SK-N-SH treated with all-trans-retinoic acid at 6 μM for 48 hours (cell line): ENCODE results near the gene SORL1.

Source experiments
- ARNTL ChIP-seq: fragments of 450-650 bp; formaldehyde crosslinking; IDR thresholded peaks from 2 replicates; pipeline ENCODE4 v1.5.0; 2020; ENCODE audit warnings: low read depth, mild to moderate bottlenecking, moderate library complexity, borderline replicate concordance
- BACH2 ChIP-seq: fragments of 250-450 bp; sonication (Bioruptor Pico); IDR thresholded peaks from 2 replicates; pipeline ENCODE4 v1.9.0; 2021; ENCODE audit warnings: mild to moderate bottlenecking, borderline replicate concordance
- ESRRG ChIP-seq: fragments of 250-450 bp; sonication (Bioruptor Pico); IDR thresholded peaks from 2 replicates; pipeline ENCODE4 v1.6.1; 2021; ENCODE audit warnings: mild to moderate bottlenecking
- GLIS3 ChIP-seq: fragments of 250-450 bp; sonication (Bioruptor Pico); IDR thresholded peaks from 2 replicates; pipeline ENCODE4 v1.5.0; 2020; ENCODE audit warnings: mild to moderate bottlenecking, moderate library complexity
- ISL1 ChIP-seq: fragments of 250-450 bp; sonication (Bioruptor Pico); IDR thresholded peaks from 2 replicates; pipeline ENCODE4 v2.1.2; 2022; ENCODE audit warnings: mild to moderate bottlenecking, moderate library complexity
- RARB ChIP-seq: fragments of 250-450 bp; sonication (Bioruptor Pico); IDR thresholded peaks from 2 replicates; pipeline ENCODE4 v1.8.0; 2021; ENCODE audit warnings: mild to moderate bottlenecking, moderate library complexity
- TOX ChIP-seq: fragments of 250-450 bp; sonication (Bioruptor Pico); IDR thresholded peaks from 2 replicates; pipeline ENCODE4 v1.8.0; 2021; ENCODE audit warnings: mild to moderate bottlenecking, moderate library complexity, borderline replicate concordance
- ZFP3 ChIP-seq: fragments of 250-450 bp; sonication (Bioruptor Pico); IDR thresholded peaks from 2 replicates; pipeline ENCODE4 v1.5.0; 2020; ENCODE audit warnings: mild to moderate bottlenecking, moderate library complexity
- ZFP30 ChIP-seq: fragments of 450-650 bp; formaldehyde crosslinking; IDR thresholded peaks from 2 replicates; pipeline ENCODE4 v1.5.0; 2022; ENCODE audit warnings: mild to moderate bottlenecking, moderate library complexity
- ZNF565 ChIP-seq: fragments of 450-650 bp; formaldehyde crosslinking; conservative IDR thresholded peaks from 2 replicates; pipeline ENCODE4 v1.5.0; 2020; ENCODE audit warnings: low read depth, mild to moderate bottlenecking, moderate library complexity
- TF ChIP-seq, protein P1 (sequence below): fragments of 250-450 bp; sonication (Bioruptor Pico); IDR thresholded peaks from 2 replicates; pipeline ENCODE4 v1.8.0; 2021; ENCODE audit warnings: low read depth, mild to moderate bottlenecking, moderate library complexity, borderline replicate concordance
- TF ChIP-seq, protein P2 (sequence below): fragments of 250-450 bp; sonication (Bioruptor Pico); IDR thresholded peaks from 2 replicates; pipeline ENCODE4 v1.8.0; 2020; ENCODE audit warnings: mild to moderate bottlenecking, moderate library complexity, borderline replicate concordance
- TF ChIP-seq, protein P3 (sequence below): fragments of 250-450 bp; sonication (Bioruptor Pico); IDR thresholded peaks from 2 replicates; pipeline ENCODE4 v1.5.0; 2020; ENCODE audit warnings: mild to moderate bottlenecking, moderate library complexity

DNA sequence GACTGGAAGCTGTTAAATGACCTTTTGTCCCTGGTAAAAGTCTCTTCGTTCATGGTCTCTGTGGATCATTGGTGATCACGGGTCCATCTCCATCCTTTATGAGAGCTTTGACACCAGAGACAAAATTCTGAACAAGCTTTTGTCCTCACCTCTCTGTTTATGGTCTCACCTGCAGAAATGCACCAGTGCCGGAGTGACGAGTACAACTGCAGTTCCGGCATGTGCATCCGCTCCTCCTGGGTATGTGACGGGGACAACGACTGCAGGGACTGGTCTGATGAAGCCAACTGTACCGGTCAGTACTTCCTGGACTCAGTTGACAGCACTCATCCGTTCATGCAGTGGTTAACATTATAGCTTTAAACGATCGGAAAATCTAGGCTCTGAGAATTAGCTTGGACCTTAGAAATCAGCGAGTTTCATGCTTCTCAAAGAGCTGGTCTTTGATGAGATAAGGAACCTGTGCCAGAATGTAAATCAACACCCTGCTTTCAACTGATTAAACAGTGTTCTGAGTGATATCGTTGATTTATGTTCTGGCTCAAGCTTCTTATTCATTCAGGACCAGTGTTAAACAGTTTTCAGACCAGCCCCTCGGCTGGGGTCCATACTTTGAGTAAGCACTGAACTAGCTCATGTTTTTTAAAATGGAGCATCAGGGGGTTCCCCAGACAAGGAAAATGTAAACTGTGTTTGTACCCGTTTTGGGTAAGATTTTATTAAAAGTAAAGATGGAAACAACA is 125.2 kb downstream of the SORL1 start:
- TF ChIP-seq GLIS3 (CRISPR knock-in tag) (no peak), ZFP30 (no peak), ESRRG (no peak), RARB (CRISPR knock-in tag) (no peak), ZFP3 (CRISPR knock-in tag) (no peak), ZNF565 (CRISPR knock-in tag) (no peak), ARNTL (CRISPR knock-in tag) (no peak), BACH2 (no peak), TOX (no peak), ISL1 (CRISPR knock-in tag) (no peak)
- TF ChIP-seq, protein P1, sequence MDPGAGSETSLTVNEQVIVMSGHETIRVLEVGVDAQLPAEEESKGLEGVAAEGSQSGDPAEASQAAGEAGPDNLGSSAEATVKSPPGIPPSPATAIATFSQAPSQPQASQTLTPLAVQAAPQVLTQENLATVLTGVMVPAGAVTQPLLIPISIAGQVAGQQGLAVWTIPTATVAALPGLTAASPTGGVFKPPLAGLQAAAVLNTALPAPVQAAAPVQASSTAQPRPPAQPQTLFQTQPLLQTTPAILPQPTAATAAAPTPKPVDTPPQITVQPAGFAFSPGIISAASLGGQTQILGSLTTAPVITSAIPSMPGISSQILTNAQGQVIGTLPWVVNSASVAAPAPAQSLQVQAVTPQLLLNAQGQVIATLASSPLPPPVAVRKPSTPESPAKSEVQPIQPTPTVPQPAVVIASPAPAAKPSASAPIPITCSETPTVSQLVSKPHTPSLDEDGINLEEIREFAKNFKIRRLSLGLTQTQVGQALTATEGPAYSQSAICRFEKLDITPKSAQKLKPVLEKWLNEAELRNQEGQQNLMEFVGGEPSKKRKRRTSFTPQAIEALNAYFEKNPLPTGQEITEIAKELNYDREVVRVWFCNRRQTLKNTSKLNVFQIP (CRISPR knock-in tag) = no peak
- TF ChIP-seq, protein P2, sequence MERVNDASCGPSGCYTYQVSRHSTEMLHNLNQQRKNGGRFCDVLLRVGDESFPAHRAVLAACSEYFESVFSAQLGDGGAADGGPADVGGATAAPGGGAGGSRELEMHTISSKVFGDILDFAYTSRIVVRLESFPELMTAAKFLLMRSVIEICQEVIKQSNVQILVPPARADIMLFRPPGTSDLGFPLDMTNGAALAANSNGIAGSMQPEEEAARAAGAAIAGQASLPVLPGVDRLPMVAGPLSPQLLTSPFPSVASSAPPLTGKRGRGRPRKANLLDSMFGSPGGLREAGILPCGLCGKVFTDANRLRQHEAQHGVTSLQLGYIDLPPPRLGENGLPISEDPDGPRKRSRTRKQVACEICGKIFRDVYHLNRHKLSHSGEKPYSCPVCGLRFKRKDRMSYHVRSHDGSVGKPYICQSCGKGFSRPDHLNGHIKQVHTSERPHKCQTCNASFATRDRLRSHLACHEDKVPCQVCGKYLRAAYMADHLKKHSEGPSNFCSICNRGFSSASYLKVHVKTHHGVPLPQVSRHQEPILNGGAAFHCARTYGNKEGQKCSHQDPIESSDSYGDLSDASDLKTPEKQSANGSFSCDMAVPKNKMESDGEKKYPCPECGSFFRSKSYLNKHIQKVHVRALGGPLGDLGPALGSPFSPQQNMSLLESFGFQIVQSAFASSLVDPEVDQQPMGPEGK (CRISPR knock-in tag) = no peak
- TF ChIP-seq, protein P3, sequence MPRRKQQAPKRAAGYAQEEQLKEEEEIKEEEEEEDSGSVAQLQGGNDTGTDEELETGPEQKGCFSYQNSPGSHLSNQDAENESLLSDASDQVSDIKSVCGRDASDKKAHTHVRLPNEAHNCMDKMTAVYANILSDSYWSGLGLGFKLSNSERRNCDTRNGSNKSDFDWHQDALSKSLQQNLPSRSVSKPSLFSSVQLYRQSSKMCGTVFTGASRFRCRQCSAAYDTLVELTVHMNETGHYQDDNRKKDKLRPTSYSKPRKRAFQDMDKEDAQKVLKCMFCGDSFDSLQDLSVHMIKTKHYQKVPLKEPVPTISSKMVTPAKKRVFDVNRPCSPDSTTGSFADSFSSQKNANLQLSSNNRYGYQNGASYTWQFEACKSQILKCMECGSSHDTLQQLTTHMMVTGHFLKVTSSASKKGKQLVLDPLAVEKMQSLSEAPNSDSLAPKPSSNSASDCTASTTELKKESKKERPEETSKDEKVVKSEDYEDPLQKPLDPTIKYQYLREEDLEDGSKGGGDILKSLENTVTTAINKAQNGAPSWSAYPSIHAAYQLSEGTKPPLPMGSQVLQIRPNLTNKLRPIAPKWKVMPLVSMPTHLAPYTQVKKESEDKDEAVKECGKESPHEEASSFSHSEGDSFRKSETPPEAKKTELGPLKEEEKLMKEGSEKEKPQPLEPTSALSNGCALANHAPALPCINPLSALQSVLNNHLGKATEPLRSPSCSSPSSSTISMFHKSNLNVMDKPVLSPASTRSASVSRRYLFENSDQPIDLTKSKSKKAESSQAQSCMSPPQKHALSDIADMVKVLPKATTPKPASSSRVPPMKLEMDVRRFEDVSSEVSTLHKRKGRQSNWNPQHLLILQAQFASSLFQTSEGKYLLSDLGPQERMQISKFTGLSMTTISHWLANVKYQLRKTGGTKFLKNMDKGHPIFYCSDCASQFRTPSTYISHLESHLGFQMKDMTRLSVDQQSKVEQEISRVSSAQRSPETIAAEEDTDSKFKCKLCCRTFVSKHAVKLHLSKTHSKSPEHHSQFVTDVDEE = no peak
